ENCODE data around the gene ZDHHC4. TPM values are rescaled to one million over a fixed set of nuclear protein-coding genes. Genes with fewer than 3 reads are reported as not detected.

The ZDHHC4 gene
- total RNA-seq, 1 experiment from 2014 or later, result 62.0 TPM

GRCh38 chr7:6563936-6564770 is 13.1 kb upstream of the ZDHHC4 start:
- H2BK20ac ChIP-seq (ENCODE audit: low read depth, low read length, poor library complexity, severe bottlenecking), result no peak overlapping the region
- H3K79me2 ChIP-seq (ENCODE audit: insufficient read depth, low read length), result no peaks in the 10 kb centered on the region
- H3T11ph ChIP-seq (ENCODE audit: low read length), result no peak overlapping the region
- H3K27me3 ChIP-seq (ENCODE audit: insufficient read depth, low read length), result no peaks in the 10 kb centered on the region
- H2BK15ac ChIP-seq (ENCODE audit: low read depth, low read length), result no peak overlapping the region
- H3K4ac ChIP-seq (ENCODE audit: low read depth, low read length), result no peak overlapping the region
- H3K23me2 ChIP-seq (ENCODE audit: insufficient read length, low read depth, low read length, poor library complexity, severe bottlenecking), result no peaks in the 10 kb centered on the region
- H3K14ac ChIP-seq (ENCODE audit: insufficient read depth, low read length), result no peak overlapping the region
- no peaks in the 10 kb centered on the region for H3K9me3 ChIP-seq (ENCODE audit: control insufficient read depth, low read depth, low read length)
- H3K18ac ChIP-seq (ENCODE audit: insufficient read length, low read depth, low read length), result no peak overlapping the region
- Mint-ChIP-seq H3K36me3 (ENCODE audit: insufficient read depth in 1 of 3, low read depth in 3 of 3) (no peaks in the 10 kb centered on the region), H3K9me3 (no peaks in the 10 kb centered on the region), H3K27ac (no peak overlapping the region), H3K4me3 (no peak overlapping the region), H3K4me1 (peaks cover 8 to 12% of the 10 kb centered on the region in 2 experiments), H3K27me3 (ENCODE audit: low read depth) (peaks cover 4% of the 10 kb centered on the region)
- H4K8ac ChIP-seq (replicated peaks; ENCODE audit: insufficient read length, low read depth, low read length), result no peak overlapping the region
- H3K4me2 ChIP-seq (ENCODE audit: insufficient read depth, insufficient read length, low read length), result no peak overlapping the region
- H3K27ac ChIP-seq (ENCODE audit: insufficient read length, low read depth, low read length), result no peak overlapping the region
- no peaks in the 10 kb centered on the region for H4K20me1 ChIP-seq (ENCODE audit: control insufficient read depth, insufficient read depth, insufficient read length)
- no peak for TF ChIP-seq CTCF (conservative IDR thresholded peaks at IDR 0.05)
- no peak overlapping the region for H3K9ac ChIP-seq (ENCODE audit: extremely low read depth, insufficient read length, low read length)
- no peak overlapping the region for H2AFZ ChIP-seq (ENCODE audit: low read length)
- no peak overlapping the region for H2BK5ac ChIP-seq (ENCODE audit: insufficient read length, low read length)
- DNase-seq, result no peak
- H2BK120ac ChIP-seq (ENCODE audit: low read depth, low read length, poor library complexity, severe bottlenecking), result no peak overlapping the region
- no peak overlapping the region for H2BK12ac ChIP-seq (ENCODE audit: insufficient read length, low read depth, low read length)
- no peak overlapping the region for H4K91ac ChIP-seq (ENCODE audit: insufficient read length, low read depth, low read length)
- no peaks in the 10 kb centered on the region for H3K79me1 ChIP-seq (ENCODE audit: insufficient read depth, low read depth, low read length, poor library complexity, severe bottlenecking)
- no peak overlapping the region for H4K5ac ChIP-seq (ENCODE audit: insufficient read length, low read depth, low read length)
- no peak overlapping the region for H3K23ac ChIP-seq (ENCODE audit: insufficient read length, low read depth, low read length)
- no peaks in the 10 kb centered on the region; the same call in 1 of the 2 replicates for H3K4me1 ChIP-seq (ENCODE audit: insufficient read depth, low read length)
- H3K56ac ChIP-seq (ENCODE audit: insufficient read length, low read depth, low read length), result no peak overlapping the region
- no peak overlapping the region for H2AK5ac ChIP-seq (ENCODE audit: insufficient read length, low read length)
- no CpG with 5 or more reads among the region's 12 CpGs for WGBS (ENCODE audit: extremely low coverage, insufficient read length, low lambda C conversion rate)
